ENCODE measurements around the gene TES.
A peak's percentile ranks its signal among the peaks of the same experiment; 100 is the strongest.
"Not testable (repeated sequence)": the region's sequence is repeated elsewhere in the genome, so short reads cannot be mapped to it uniquely, and the experiment has no call there.

TES gene

GRCh38 chr7:116210345-116211005 is at the start of gene TES:
Gene TES, plus strand, starts transcription at chr7:116210539. Its CDS starts 169 bp downstream, at chr7:116210708.
- DNase-seq = peak; percentile 70

GRCh38 chr7:116161728-116162127 is 48.6 kb upstream of the TES start:
- DNase-seq = no peak

- DNase-seq = no peak
These were observed 48.1 kb upstream of the TES start for GRCh38 chr7:116162254-116162653.

GRCh38 chr7:116162992-116163391 is 47.3 kb upstream of the TES start:
- no peak for DNase-seq

GRCh38 chr7:116164552-116165306 is 45.6 kb upstream of the TES start:
- DNase-seq = no peak

- no peak for DNase-seq
These were observed 44.6 kb upstream of the TES start for GRCh38 chr7:116165717-116166116.

GRCh38 chr7:116166156-116166555 is 44.2 kb upstream of the TES start:
- DNase-seq = no peak

- DNase-seq = no peak
These were observed 43.2 kb upstream of the TES start for GRCh38 chr7:116167177-116167576.

- no peak for DNase-seq
These were observed 41.3 kb upstream of the TES start for GRCh38 chr7:116169060-116169459.

GRCh38 chr7:116170180-116170579 is 40.2 kb upstream of the TES start:
- no peak for DNase-seq

- DNase-seq = no peak
These were observed 39.2 kb upstream of the TES start for GRCh38 chr7:116171094-116171493.

- no peak for DNase-seq
These were observed 38.0 kb upstream of the TES start for GRCh38 chr7:116172353-116172752.

GRCh38 chr7:116173051-116174028 is 37.0 kb upstream of the TES start:
- DNase-seq = no peak

- not testable (repeated sequence) for DNase-seq
These were observed 35.2 kb upstream of the TES start for GRCh38 chr7:116175095-116175494.

GRCh38 chr7:116176226-116176625 is 34.1 kb upstream of the TES start:
- no peak for DNase-seq

GRCh38 chr7:116177009-116177408 is 33.3 kb upstream of the TES start:
- DNase-seq = no peak

- DNase-seq = no peak
These were observed 30.0 kb upstream of the TES start for GRCh38 chr7:116180302-116180701.

- no peak for DNase-seq
These were observed 28.3 kb upstream of the TES start for GRCh38 chr7:116182023-116182422.

GRCh38 chr7:116185450-116185849 is 24.9 kb upstream of the TES start:
- DNase-seq = no peak

- no peak for DNase-seq
These were observed 24.4 kb upstream of the TES start for GRCh38 chr7:116185956-116186355.

- DNase-seq = no peak
These were observed 22.9 kb upstream of the TES start for GRCh38 chr7:116187400-116187799.

- no peak for DNase-seq
These were observed 16.8 kb upstream of the TES start for GRCh38 chr7:116193329-116194087.

GRCh38 chr7:116194115-116194514 is 16.2 kb upstream of the TES start:
- no peak for DNase-seq

Data from activated naive CD4-positive, alpha-beta T cell treated with anti-CD3 and anti-CD28 coated beads, Interleukin-2, amount 50 U/mL, for 16 hours (primary cell).